ENCODE results near the gene TLX1. TPM values are rescaled to one million over a fixed set of nuclear protein-coding genes. Genes with fewer than 3 reads are reported as not detected.

TLX1 gene
- total RNA-seq: not detected

DNA sequence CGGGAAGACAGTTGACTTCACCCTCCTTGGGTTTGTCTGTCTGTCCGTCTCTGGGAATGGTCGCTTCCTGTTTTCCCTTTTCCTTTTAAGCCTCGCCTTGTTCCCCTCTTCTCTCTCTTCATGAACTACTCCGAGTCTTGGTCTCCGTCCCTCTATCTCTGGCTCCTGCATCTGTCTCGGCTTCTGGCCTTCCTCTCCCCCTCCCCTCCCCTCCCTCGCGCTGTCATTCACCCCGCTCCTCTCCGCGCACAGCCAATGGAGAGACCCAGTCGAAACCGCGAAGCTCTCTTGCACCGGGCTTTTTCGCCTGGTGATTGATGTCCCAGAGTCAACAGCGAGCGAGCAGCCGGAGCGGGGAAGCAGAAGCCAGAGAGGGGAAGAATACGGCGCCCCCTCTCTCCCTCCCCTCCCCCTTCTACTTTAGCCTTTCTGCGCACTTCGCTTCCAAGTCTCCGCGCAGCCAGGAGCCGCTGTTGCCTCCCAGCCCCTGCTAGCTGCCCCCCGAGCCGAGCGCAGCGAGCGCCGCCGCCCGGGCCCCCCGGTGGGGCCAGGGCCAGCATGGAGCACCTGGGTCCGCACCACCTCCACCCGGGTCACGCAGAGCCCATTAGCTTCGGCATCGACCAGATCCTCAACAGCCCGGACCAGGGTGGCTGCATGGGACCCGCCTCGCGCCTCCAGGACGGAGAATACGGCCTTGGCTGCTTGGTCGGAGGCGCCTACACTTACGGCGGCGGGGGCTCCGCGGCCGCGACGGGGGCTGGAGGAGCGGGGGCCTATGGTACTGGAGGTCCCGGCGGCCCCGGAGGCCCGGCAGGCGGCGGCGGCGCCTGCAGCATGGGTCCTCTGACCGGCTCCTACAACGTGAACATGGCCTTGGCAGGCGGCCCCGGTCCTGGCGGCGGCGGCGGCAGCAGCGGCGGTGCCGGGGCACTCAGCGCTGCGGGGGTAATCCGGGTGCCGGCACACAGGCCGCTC lies at the start of gene TLX1:
Gene TLX1 (plus strand): TSS at position 317 of the 978 bp plus-strand sequence. CDS start 242 bp downstream, at position 559.
- Histone ChIP-seq H3K4me3 (ENCODE audit: low read length in 3 of 3) (peak within 1 kb of the TSS in 2 of 3 donors; percentile 52 to 58), H3K27me3 (ENCODE audit: control insufficient read depth in 3 of 3, insufficient read depth in 3 of 3, low read length in 3 of 3) (peaks cover 82 to 93% (median 83%) of the 10 kb centered on the region in 3 donors), H3K36me3 (ENCODE audit: control insufficient read depth in 3 of 3, insufficient read depth in 3 of 3, low read length in 3 of 3) (no peaks in the 10 kb centered on the region), H3K9me3 (ENCODE audit: control insufficient read depth in 3 of 3, low read length in 3 of 3) (no peaks in the 10 kb centered on the region), H3K4me1 (ENCODE audit: control insufficient read depth in 3 of 3, insufficient read depth in 3 of 3, low read length in 3 of 3) (peaks cover 19 to 30% (median 26%) of the 10 kb centered on the region in 3 donors), H3K27ac (ENCODE audit: low read depth, low read length) (no peak within 1 kb of the TSS), H3K9ac (ENCODE audit: low read depth in 1 of 3, low read length in 3 of 3) (peak within 1 kb of the TSS in 2 of 3 donors; percentile 45 to 50)

DNA sequence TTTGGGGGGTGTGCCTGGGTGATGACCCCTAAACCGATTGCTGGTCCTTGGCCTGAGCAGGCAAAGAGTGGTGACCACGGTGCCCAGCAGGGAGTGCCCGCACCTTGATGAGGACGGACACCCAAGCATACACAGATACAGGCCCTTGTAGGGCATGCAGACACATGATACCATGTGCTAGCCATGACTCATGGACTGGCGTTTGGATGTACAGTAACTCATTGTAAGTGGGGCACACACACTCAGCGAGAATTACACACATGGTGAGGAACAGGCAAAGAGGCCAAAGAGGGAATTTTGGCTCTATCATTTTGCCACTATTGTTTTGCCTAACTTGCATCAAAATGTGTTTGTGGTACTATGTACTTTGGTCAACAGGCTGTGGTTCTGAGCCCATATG lies 45.3 kb upstream of the TLX1 start:
- no peak overlapping the region for H3K27ac ChIP-seq (ENCODE audit: low read depth, low read length)
- H3K4me3 ChIP-seq (ENCODE audit: low read length in 3 of 3): no peak overlapping the region
- H3K9me3 ChIP-seq (ENCODE audit: control insufficient read depth in 3 of 3, low read length in 3 of 3): no peaks in the 10 kb centered on the region
- no peaks in the 10 kb centered on the region for H3K4me1 ChIP-seq (ENCODE audit: control insufficient read depth in 3 of 3, insufficient read depth in 3 of 3, low read length in 3 of 3)
- H3K36me3 ChIP-seq (ENCODE audit: control insufficient read depth in 3 of 3, insufficient read depth in 3 of 3, low read length in 3 of 3): no peaks in the 10 kb centered on the region
- peaks cover 48 to 77% (median 69%) of the 10 kb centered on the region in 3 donors for H3K27me3 ChIP-seq (ENCODE audit: control insufficient read depth in 3 of 3, insufficient read depth in 3 of 3, low read length in 3 of 3)
- H3K9ac ChIP-seq (ENCODE audit: low read depth in 1 of 3, low read length in 3 of 3): no peak overlapping the region

DNA sequence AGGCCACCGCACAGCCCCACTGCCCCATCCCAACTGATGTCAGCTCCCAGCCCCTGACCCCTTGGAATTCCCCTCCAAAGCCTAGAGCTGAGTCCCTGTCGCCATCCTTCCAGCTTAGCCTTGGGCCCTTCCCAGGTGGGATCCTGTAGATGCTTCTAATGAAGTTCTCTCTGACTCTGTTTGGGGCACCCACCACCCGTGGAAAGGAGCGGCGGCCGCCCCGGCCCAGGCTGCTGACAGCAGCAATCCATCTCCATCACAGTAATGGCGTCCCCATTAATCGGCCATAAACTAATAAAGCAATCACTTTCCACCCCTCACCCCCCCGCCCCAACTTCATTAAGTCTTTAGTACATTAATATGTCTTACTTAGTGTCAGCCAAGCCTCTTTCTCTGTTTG lies 43.7 kb upstream of the TLX1 start:
- Histone ChIP-seq H3K9ac (ENCODE audit: low read depth in 1 of 3, low read length in 3 of 3) (no peak overlapping the region), H3K36me3 (ENCODE audit: control insufficient read depth in 3 of 3, insufficient read depth in 3 of 3, low read length in 3 of 3) (no peaks in the 10 kb centered on the region), H3K4me3 (ENCODE audit: low read length in 3 of 3) (no peak overlapping the region), H3K4me1 (ENCODE audit: control insufficient read depth in 3 of 3, insufficient read depth in 3 of 3, low read length in 3 of 3) (no peaks in the 10 kb centered on the region), H3K27ac (ENCODE audit: low read depth, low read length) (no peak overlapping the region), H3K9me3 (ENCODE audit: control insufficient read depth in 3 of 3, low read length in 3 of 3) (no peaks in the 10 kb centered on the region), H3K27me3 (ENCODE audit: control insufficient read depth in 3 of 3, insufficient read depth in 3 of 3, low read length in 3 of 3) (peaks cover 55 to 80% (median 75%) of the 10 kb centered on the region in 3 donors)

DNA sequence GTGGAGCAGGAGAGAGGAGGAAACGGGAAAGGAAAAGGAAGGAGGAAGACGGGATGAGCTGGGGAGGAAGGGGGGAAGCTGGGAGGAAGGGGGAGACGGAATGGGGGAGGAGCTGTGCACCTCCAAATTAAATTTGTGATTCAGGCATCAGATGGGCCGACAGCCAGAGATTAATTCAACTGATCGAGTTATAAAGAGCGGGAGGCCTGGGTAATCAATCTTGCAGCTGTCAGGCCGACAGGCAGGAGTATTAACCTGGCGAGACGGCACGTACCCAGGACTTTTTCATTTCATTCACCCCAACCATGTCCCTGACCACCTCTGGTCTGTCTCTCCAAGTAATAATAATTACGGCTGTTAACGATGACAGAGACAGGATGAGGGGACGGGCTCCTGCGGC lies 43.1 kb upstream of the TLX1 start:
- peaks cover 51 to 78% (median 75%) of the 10 kb centered on the region in 3 donors for H3K27me3 ChIP-seq (ENCODE audit: control insufficient read depth in 3 of 3, insufficient read depth in 3 of 3, low read length in 3 of 3)
- H3K9ac ChIP-seq (ENCODE audit: low read depth in 1 of 3, low read length in 3 of 3): no peak overlapping the region
- H3K27ac ChIP-seq (ENCODE audit: low read depth, low read length): no peak overlapping the region

DNA sequence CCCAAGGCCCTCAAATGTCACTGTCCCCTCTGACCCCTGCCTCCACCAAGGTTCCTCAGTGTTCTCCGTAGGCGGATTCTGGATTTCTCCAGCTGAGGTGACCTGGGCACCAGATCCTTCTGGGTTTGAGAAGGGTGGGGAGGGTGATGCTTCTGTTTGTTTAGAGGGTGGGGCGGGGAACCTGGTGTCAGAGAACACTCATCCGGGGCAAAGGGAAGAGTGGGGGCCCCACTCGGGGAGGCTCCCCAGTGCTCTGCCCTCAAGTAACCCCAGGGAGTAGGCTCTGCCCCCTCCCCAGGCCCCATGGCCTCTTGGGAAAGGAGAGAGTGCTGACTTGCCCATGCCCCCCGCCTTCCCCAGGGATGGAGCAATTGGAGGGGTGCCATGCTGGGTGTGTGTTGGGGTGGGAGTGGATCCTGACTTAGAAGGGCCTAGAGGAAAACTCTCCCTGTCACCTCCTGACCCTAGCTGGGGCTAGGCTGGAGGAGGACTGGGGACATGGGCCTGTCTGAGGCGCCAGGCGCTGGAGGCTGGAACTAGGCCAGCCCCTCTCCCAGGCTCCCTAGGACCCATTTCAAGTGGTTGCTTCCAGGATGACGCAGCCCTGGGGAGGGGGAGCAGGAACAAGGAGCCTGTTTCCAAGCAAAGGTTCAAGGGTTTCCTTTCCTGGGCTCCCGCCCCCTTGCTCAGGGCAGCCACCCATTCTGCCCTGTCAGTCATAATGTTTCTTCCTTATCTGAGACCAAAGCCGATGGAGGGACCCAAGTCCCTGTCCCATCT lies 41.4 kb upstream of the TLX1 start:
- Histone ChIP-seq H3K4me1 (ENCODE audit: control insufficient read depth in 3 of 3, insufficient read depth in 3 of 3, low read length in 3 of 3) (no peaks in the 10 kb centered on the region), H3K4me3 (ENCODE audit: low read length in 3 of 3) (no peak overlapping the region), H3K9me3 (ENCODE audit: control insufficient read depth in 3 of 3, low read length in 3 of 3) (no peaks in the 10 kb centered on the region), H3K27me3 (ENCODE audit: control insufficient read depth in 3 of 3, insufficient read depth in 3 of 3, low read length in 3 of 3) (peaks cover 44 to 86% (median 85%) of the 10 kb centered on the region in 3 donors), H3K9ac (ENCODE audit: low read depth in 1 of 3, low read length in 3 of 3) (no peak overlapping the region), H3K27ac (ENCODE audit: low read depth, low read length) (no peak overlapping the region), H3K36me3 (ENCODE audit: control insufficient read depth in 3 of 3, insufficient read depth in 3 of 3, low read length in 3 of 3) (no peaks in the 10 kb centered on the region)

More for the DNA sequence above, 43.1 kb upstream of the TLX1 start:
- Histone ChIP-seq H3K4me1 (ENCODE audit: control insufficient read depth in 3 of 3, insufficient read depth in 3 of 3, low read length in 3 of 3) (no peaks in the 10 kb centered on the region), H3K9me3 (ENCODE audit: control insufficient read depth in 3 of 3, low read length in 3 of 3) (no peaks in the 10 kb centered on the region), H3K4me3 (ENCODE audit: low read length in 3 of 3) (no peak overlapping the region), H3K36me3 (ENCODE audit: control insufficient read depth in 3 of 3, insufficient read depth in 3 of 3, low read length in 3 of 3) (no peaks in the 10 kb centered on the region)

DNA sequence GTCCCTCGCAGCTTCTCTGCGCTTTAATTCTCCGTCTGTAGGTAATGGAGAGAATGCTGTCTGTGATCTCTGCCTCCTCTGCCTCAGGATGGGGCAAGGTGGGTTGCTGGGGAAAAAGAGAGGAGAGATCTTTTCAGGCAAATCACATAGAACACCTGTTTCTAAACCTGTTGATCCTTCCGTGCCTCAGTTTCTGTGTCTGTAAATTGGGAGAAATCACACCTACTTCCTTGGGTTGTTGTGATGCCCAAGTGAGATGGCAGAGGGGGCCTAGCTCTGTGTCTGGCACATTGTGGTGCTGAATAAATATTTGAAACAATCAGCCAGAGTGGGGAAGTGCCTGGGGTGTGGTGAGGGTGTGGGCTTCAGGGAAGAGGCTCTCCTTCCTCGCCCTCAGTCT lies 40.5 kb upstream of the TLX1 start:
- H3K4me1 ChIP-seq (ENCODE audit: control insufficient read depth in 3 of 3, insufficient read depth in 3 of 3, low read length in 3 of 3): no peaks in the 10 kb centered on the region
- H3K27ac ChIP-seq (ENCODE audit: low read depth, low read length): no peak overlapping the region
- H3K27me3 ChIP-seq (ENCODE audit: control insufficient read depth in 3 of 3, insufficient read depth in 3 of 3, low read length in 3 of 3): peaks cover 41 to 87% (median 79%) of the 10 kb centered on the region in 3 donors
- no peak overlapping the region for H3K4me3 ChIP-seq (ENCODE audit: low read length in 3 of 3)
- H3K36me3 ChIP-seq (ENCODE audit: control insufficient read depth in 3 of 3, insufficient read depth in 3 of 3, low read length in 3 of 3): no peaks in the 10 kb centered on the region
- H3K9me3 ChIP-seq (ENCODE audit: control insufficient read depth in 3 of 3, low read length in 3 of 3): no peaks in the 10 kb centered on the region
- no peak overlapping the region for H3K9ac ChIP-seq (ENCODE audit: low read depth in 1 of 3, low read length in 3 of 3)

DNA sequence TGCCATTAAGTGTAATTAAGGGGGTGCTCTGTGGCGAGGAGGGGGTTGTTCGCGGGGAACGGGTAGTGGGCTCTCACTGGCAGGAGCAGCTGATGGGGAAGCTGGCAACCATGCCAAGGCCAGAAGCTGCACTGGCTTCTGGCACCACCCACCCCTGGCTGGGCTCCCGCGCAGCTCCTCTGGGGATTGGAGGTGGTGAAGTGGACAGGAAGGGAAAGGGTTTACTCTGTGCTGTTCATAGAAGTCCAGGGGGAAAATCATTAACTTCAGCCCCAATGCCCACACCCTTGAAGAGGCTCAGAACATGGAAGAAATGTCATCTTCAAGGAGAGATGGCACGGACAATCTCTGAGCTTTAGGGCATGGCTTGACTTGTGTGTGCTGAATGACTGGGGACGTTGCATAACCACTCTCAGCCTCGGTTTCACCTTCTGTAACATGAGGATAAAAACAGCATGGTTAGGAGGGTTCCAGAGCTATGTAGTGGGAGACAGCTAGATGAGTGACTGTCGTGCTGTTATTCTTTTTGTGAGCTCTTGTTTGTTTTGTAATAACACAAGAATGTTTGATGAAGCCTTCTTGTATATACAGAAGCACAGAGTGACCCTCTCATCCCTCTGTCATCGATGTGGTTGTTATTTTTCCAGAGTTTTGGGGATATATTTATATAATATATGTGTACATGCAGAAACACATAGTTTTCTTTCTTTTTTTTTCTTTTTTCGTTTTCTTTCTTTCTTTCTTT lies 39.4 kb upstream of the TLX1 start:
- Histone ChIP-seq H3K36me3 (ENCODE audit: control insufficient read depth in 3 of 3, insufficient read depth in 3 of 3, low read length in 3 of 3) (no peaks in the 10 kb centered on the region), H3K9me3 (ENCODE audit: control insufficient read depth in 3 of 3, low read length in 3 of 3) (no peaks in the 10 kb centered on the region), H3K4me1 (ENCODE audit: control insufficient read depth in 3 of 3, insufficient read depth in 3 of 3, low read length in 3 of 3) (no peaks in the 10 kb centered on the region), H3K27me3 (ENCODE audit: control insufficient read depth in 3 of 3, insufficient read depth in 3 of 3, low read length in 3 of 3) (peaks cover 34 to 89% (median 72%) of the 10 kb centered on the region in 3 donors), H3K9ac (ENCODE audit: low read depth in 1 of 3, low read length in 3 of 3) (no peak overlapping the region), H3K27ac (ENCODE audit: low read depth, low read length) (no peak overlapping the region), H3K4me3 (ENCODE audit: low read length in 3 of 3) (no peak overlapping the region)

DNA sequence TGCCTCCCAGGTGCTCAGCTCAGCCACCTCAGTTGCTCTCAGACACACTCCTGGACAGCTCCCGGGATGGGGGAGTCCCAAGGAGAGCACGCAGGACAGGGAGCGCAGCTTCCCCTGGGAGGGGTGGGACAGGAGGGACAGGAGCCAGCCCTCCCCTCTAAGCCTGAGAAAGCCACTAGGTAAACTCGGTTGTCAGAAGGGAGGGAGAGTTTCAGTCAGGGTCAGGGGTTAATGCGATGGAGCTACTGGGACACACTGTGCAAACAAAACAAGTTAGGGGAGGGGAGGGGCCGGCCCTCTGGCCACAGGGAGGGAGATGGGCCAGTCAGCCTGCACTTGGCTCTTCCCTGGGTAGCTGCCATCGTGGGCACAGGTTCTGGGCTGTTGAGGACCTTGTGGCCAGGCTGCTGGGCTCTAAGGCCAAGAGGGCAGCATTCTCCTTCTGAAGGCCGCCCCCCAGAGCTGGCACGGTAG lies 38.2 kb upstream of the TLX1 start:
- no peaks in the 10 kb centered on the region for H3K4me1 ChIP-seq (ENCODE audit: control insufficient read depth in 3 of 3, insufficient read depth in 3 of 3, low read length in 3 of 3)
- H3K27me3 ChIP-seq (ENCODE audit: control insufficient read depth in 3 of 3, insufficient read depth in 3 of 3, low read length in 3 of 3): peaks cover 25 to 86% (median 62%) of the 10 kb centered on the region in 3 donors
- H3K9ac ChIP-seq (ENCODE audit: low read depth in 1 of 3, low read length in 3 of 3): no peak overlapping the region
- H3K9me3 ChIP-seq (ENCODE audit: control insufficient read depth in 3 of 3, low read length in 3 of 3): no peaks in the 10 kb centered on the region
- H3K4me3 ChIP-seq (ENCODE audit: low read length in 3 of 3): no peak overlapping the region
- H3K27ac ChIP-seq (ENCODE audit: low read depth, low read length): no peak overlapping the region
- no peaks in the 10 kb centered on the region for H3K36me3 ChIP-seq (ENCODE audit: control insufficient read depth in 3 of 3, insufficient read depth in 3 of 3, low read length in 3 of 3)

DNA sequence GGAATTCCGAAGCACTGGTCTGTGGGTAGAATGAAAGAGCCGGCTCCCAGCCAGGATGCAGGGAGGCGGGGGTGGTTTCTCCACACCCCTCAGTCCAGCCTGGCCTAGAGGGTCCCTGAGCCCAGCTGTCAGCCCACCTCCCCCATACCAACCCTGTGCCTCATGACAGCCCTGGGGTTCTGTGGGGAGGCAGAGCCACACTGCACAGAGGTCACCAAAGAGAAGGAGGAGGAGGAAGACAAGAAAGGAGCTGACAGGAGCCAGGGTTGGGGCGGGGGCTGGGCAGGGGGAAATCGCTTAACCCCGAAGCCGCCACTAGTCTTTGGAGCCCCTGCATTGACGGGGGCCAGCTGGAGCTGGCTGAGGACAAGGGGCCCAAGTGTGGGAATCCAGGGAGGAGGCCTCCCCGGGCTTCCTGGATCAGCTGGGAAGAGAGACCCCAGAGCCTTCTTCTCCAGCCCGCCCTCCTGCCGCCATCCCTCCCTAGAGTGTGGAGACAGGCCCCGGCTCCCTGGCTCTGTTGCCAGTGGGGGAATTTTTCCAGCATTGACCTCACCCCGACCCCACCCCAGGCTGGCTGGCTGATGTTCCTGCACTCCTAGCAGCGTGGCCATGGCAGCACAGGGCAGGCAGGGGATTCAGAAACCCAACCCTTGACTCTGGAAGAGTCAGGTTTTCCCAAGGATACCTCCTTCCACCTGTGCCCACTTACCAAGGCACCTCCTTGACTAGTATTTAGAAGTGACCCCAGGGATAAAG lies 36.8 kb upstream of the TLX1 start:
- Histone ChIP-seq H3K27me3 (ENCODE audit: control insufficient read depth in 3 of 3, insufficient read depth in 3 of 3, low read length in 3 of 3) (peaks cover 19 to 78% (median 57%) of the 10 kb centered on the region in 3 donors), H3K36me3 (ENCODE audit: control insufficient read depth in 3 of 3, insufficient read depth in 3 of 3, low read length in 3 of 3) (no peaks in the 10 kb centered on the region), H3K4me3 (ENCODE audit: low read length in 3 of 3) (no peak overlapping the region), H3K4me1 (ENCODE audit: control insufficient read depth in 3 of 3, insufficient read depth in 3 of 3, low read length in 3 of 3) (no peaks in the 10 kb centered on the region), H3K27ac (ENCODE audit: low read depth, low read length) (no peak overlapping the region), H3K9ac (ENCODE audit: low read depth in 1 of 3, low read length in 3 of 3) (no peak overlapping the region), H3K9me3 (ENCODE audit: control insufficient read depth in 3 of 3, low read length in 3 of 3) (no peaks in the 10 kb centered on the region)

Data from skeletal muscle tissue (tissue), 4 donors.